ENCODE results near the gene ALG5. TPM values are rescaled to one million over a fixed set of nuclear protein-coding genes. Genes with fewer than 3 reads are reported as not detected.

The ALG5 gene
- total and polyA plus RNA-seq, 2 of the 4 experiments (the other 2 are of a cell fraction) = 19.4 to 21.9 TPM

GRCh38 chr13:37014609-37015008, 15.5 kb upstream of the ALG5 start:
- no peaks in the 10 kb centered on the region for H3K27me3 ChIP-seq (ENCODE audit: control insufficient read depth, insufficient read depth, low read length)
- TF ChIP-seq CEBPB (IDR thresholded peaks at IDR 0.05; ENCODE audit: low read depth, low read length) (peak; percentile 44; the same call in 1 of the 2 replicates), CTCF (conservative IDR thresholded peaks at IDR 0.05; ENCODE audit: low read depth, low read length) (no peak), SMC3 (IDR thresholded peaks at IDR 0.05; ENCODE audit: low read depth, low read length) (no peak), CHD1 (IDR thresholded peaks at IDR 0.05; ENCODE audit: low read depth, low read length) (no peak), MAFK (IDR thresholded peaks at IDR 0.05; ENCODE audit: low read depth, low read length) (no peak), POLR2A (IDR thresholded peaks at IDR 0.05; ENCODE audit: low read depth, low read length) (no peak), RCOR1 (IDR thresholded peaks at IDR 0.05; ENCODE audit: insufficient replicate concordance, low read length) (no peak)
- ATAC-seq (ENCODE audit: low read depth) (peak; percentile 88), DNase-seq (peak; percentile 72)
- no peak overlapping the region for H3K4me3 ChIP-seq (ENCODE audit: insufficient read depth, low read depth, low read length)
- peak overlapping the region; percentile 74 for H2BK5ac ChIP-seq (ENCODE audit: low read depth, low read length, poor library complexity, severe bottlenecking)
- H2BK15ac ChIP-seq (ENCODE audit: low read depth, low read length) = no peak overlapping the region
- no peaks in the 10 kb centered on the region for H3K9me3 ChIP-seq (ENCODE audit: control insufficient read depth, insufficient read depth, low read length)
- H3K18ac ChIP-seq (ENCODE audit: low read depth, low read length) = no peak overlapping the region; the same call in 1 of the 2 replicates
- no peak overlapping the region for H3K14ac ChIP-seq (replicated peaks; ENCODE audit: low read depth, low read length)
- H3K4me2 ChIP-seq (ENCODE audit: low read depth, low read length) = peak overlapping the region; percentile 84
- peaks cover 4% of the 10 kb centered on the region for H3K4me1 ChIP-seq (ENCODE audit: control insufficient read depth, insufficient read depth, low read length)
- H3K36me3 ChIP-seq (ENCODE audit: control insufficient read depth, insufficient read depth, low read length) = peaks cover 23% of the 10 kb centered on the region
- H3K56ac ChIP-seq (ENCODE audit: extremely low read depth, insufficient read depth, low read length) = no peak overlapping the region
- H3K9me1 ChIP-seq (ENCODE audit: insufficient read depth, low read length) = no peaks in the 10 kb centered on the region
- H2BK20ac ChIP-seq (ENCODE audit: low read depth, low read length) = no peak overlapping the region
- H3K9ac ChIP-seq (ENCODE audit: low read depth, low read length) = no peak overlapping the region
- H3K27ac ChIP-seq (ENCODE audit: insufficient read depth, low read length) = no peak overlapping the region
- no peak overlapping the region for H2BK120ac ChIP-seq (ENCODE audit: low read depth, low read length)
- no peak overlapping the region for H4K8ac ChIP-seq (ENCODE audit: low read depth in 2 of 2, low read length in 2 of 2)
- dilution Hi-C loops (cut with HindIII; ENCODE audit: low sequenced_read_pairs, unreplicated experiment) = no loop called here
- no peak overlapping the region for H2AFZ ChIP-seq (replicated peaks; ENCODE audit: low read length, poor library complexity)
- in situ Hi-C loops (cut with MboI; ENCODE audit: low sequenced_read_pairs) = no loop called here
- no peak overlapping the region for H4K5ac ChIP-seq (ENCODE audit: low read depth, low read length)
- H2AK5ac ChIP-seq (ENCODE audit: low read depth, low read length) = no peak overlapping the region
- peaks cover 9 to 10% of the 10 kb centered on the region in 2 experiments; a peak in 3 of 4 replicates for H3K79me1 ChIP-seq (ENCODE audit: low read depth in 1 of 2, low read length in 2 of 2)
- BruUV-seq (replicated peaks) = no TSS peak
- no peak overlapping the region for H3K4ac ChIP-seq (ENCODE audit: low read depth, low read length)
- ChIA-PET POLR2A (ENCODE audit: unreplicated experiment) (no interaction called here), CTCF (no interaction called here)
- no peaks in the 10 kb centered on the region for H4K20me1 ChIP-seq (ENCODE audit: insufficient read depth, low read length)
- H2AK9ac ChIP-seq (replicated peaks; ENCODE audit: low read depth, low read length, poor library complexity) = no peak overlapping the region
- no peak overlapping the region for H3K23ac ChIP-seq (ENCODE audit: low read depth, low read length)
- WGBS, 2 experiments (ENCODE audit: extremely low coverage in 2 of 2, insufficient read length in 1 of 2) = no CpG with 5 or more reads among the region's 1 CpG
- intact Hi-C loops (cut with micrococcal nuclease) = loop anchor here (5.0 kb wide), 1 partner anchor 33 kb away; no protein-coding TSS in a partner anchor
- H4K91ac ChIP-seq (ENCODE audit: insufficient read depth, low read depth, low read length) = no peak overlapping the region

All from IMR-90 (cell line).